Fibroblast of peridontal ligament (primary cell): ENCODE results near the gene OSBPL8.
"Not testable (repeated sequence)": the region's sequence is repeated elsewhere in the genome, so short reads cannot be mapped to it uniquely, and the experiment has no call there.

ENCODE experiments used
- DNase-seq: peaks from one replicate; pipeline ENCODE4 v3.0.0-alpha.2; 2010; ENCODE audit errors: extremely low read depth

OSBPL8 gene

GRCh38 chr12:76422154-76422542 lies 137.4 kb downstream of the OSBPL8 start:
- peak; percentile 14 for DNase-seq

- no peak for DNase-seq
These were observed 138.5 kb downstream of the OSBPL8 start for GRCh38 chr12:76421046-76421445.

GRCh38 chr12:76420222-76420621 lies 139.3 kb downstream of the OSBPL8 start:
- no peak for DNase-seq

- DNase-seq = no peak
These were observed 142.5 kb downstream of the OSBPL8 start for GRCh38 chr12:76417116-76417515.

GRCh38 chr12:76413121-76413520 lies 146.4 kb downstream of the OSBPL8 start:
- DNase-seq = no peak

- peak; percentile 24 for DNase-seq
These were observed 148.8 kb downstream of the OSBPL8 start for GRCh38 chr12:76410781-76411180.

- DNase-seq = no peak
These were observed 149.2 kb downstream of the OSBPL8 start for GRCh38 chr12:76410371-76410770.

- no peak for DNase-seq
These were observed 150.5 kb downstream of the OSBPL8 start for GRCh38 chr12:76409074-76409473.

- no peak for DNase-seq
These were observed 151.9 kb downstream of the OSBPL8 start for GRCh38 chr12:76407710-76408109.

GRCh38 chr12:76402259-76402658 lies 157.3 kb downstream of the OSBPL8 start:
- DNase-seq = no peak

GRCh38 chr12:76400136-76400535 lies 159.4 kb downstream of the OSBPL8 start:
- no peak for DNase-seq

- no peak for DNase-seq
These were observed 160.5 kb downstream of the OSBPL8 start for GRCh38 chr12:76399040-76399439.

GRCh38 chr12:76398106-76398505 lies 161.5 kb downstream of the OSBPL8 start:
- DNase-seq = no peak

GRCh38 chr12:76391461-76391860 lies 168.1 kb downstream of the OSBPL8 start:
- no peak for DNase-seq

GRCh38 chr12:76387614-76388013 lies 172.0 kb downstream of the OSBPL8 start:
- no peak for DNase-seq

GRCh38 chr12:76384560-76384959 lies 175.0 kb downstream of the OSBPL8 start:
- DNase-seq = no peak

- no peak for DNase-seq
These were observed 175.6 kb downstream of the OSBPL8 start for GRCh38 chr12:76383988-76384387.

GRCh38 chr12:76379261-76379660 lies 180.3 kb downstream of the OSBPL8 start:
- no peak for DNase-seq

GRCh38 chr12:76376876-76377275 lies 182.7 kb downstream of the OSBPL8 start:
- not testable (repeated sequence) for DNase-seq

- peak; percentile 47 for DNase-seq
These were observed 183.6 kb downstream of the OSBPL8 start for GRCh38 chr12:76375939-76376338.

- DNase-seq = peak; percentile 3
These were observed 184.1 kb downstream of the OSBPL8 start for GRCh38 chr12:76375470-76375869.

- DNase-seq = no peak
These were observed 185.1 kb downstream of the OSBPL8 start for GRCh38 chr12:76374386-76375020.

GRCh38 chr12:76368230-76368629 lies 191.3 kb downstream of the OSBPL8 start:
- no peak for DNase-seq

- DNase-seq = no peak
These were observed 193.4 kb downstream of the OSBPL8 start for GRCh38 chr12:76366163-76366562.
